Measurements from ENCODE around the gene NTM.

- TF ChIP-seq CTCF (IDR thresholded peaks at IDR 0.05) (no peak), EP300 (IDR thresholded peaks at IDR 0.05) (no peak)
Observed at GRCh38 chr11:131428853-131429252, 58.4 kb downstream of the NTM start.
